Measurements from ENCODE around the gene OR3A3. TPM values are rescaled to one million over a fixed set of nuclear protein-coding genes. Genes with fewer than 3 reads are reported as not detected.
"Not testable (repeated sequence)": the region's sequence is repeated elsewhere in the genome, so short reads cannot be mapped to it uniquely, and the experiment has no call there.

The OR3A3 gene
- total and polyA plus RNA-seq, 2 experiments from 2014 or later = not detected

DNA sequence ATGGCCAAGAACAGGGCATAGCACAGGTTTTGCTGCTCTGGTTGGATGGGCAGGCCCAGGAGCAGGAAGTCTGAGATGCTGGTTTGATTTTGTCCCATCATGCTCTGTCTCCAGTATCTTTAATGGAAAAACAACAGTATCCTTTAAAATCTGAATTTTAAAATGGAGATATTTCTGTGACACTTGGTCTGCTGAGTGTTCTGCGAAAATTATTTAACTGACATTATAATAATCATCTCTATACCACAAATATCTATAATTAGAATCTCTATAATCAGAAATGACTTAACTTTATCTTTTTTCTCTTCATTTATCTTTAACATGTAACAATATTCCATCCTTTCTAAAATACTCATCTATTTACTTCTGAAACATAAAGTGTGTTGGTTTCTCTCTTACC is 12.9 kb upstream of the OR3A3 start, which contains the start of gene OR1E1:
Gene OR1E1 (minus strand): TSS at position 101 of the 400 bp plus-strand sequence. CDS start 0 bp downstream, at position 101.
- no peaks in the 10 kb centered on the region for H3K4me1 ChIP-seq (ENCODE audit: low read depth)
- peaks cover 3% of the 10 kb centered on the region for H3K9me3 ChIP-seq (ENCODE audit: low read depth)
- TF ChIP-seq CTCF (IDR thresholded peaks at IDR 0.05; ENCODE audit: low read depth, low read length) = no peak
- no peaks in the 10 kb centered on the region for H3K36me3 ChIP-seq
- no peaks in the 10 kb centered on the region for H3K27me3 ChIP-seq
- no peak within 1 kb of the TSS for H3K4me3 ChIP-seq
- DNase-seq (ENCODE audit: low read depth in 1 of 2, low spot score in 1 of 2) = no peak
- H3K27ac ChIP-seq = no peak within 1 kb of the TSS

DNA sequence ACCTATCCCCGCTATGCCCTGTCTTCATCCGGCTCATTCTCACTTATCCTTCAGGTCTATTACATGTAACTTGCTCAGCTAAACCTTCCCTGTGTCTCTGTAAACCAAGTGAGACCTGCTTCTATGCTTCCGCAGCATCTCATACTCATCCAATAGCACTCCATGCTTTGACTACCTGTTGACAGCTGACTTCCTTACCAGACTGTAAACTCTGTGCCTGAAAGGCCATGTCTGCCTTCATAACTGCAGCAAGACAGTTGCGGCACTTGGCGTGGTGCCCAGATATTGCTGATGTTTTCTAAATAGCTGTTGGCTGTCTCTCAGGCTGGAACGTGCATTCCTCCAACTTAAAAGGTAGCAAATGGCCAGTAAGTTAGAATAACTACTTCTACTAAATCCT is 11.1 kb upstream of the OR3A3 start:
- DNase-seq (ENCODE audit: low read depth in 1 of 2, low spot score in 1 of 2) = no peak
- H3K4me3 ChIP-seq = no peak overlapping the region
- no peak overlapping the region for H3K27ac ChIP-seq
- H3K27me3 ChIP-seq = no peaks in the 10 kb centered on the region
- no peak for TF ChIP-seq CTCF (IDR thresholded peaks at IDR 0.05; ENCODE audit: low read depth, low read length)
- H3K36me3 ChIP-seq = no peaks in the 10 kb centered on the region
- no peaks in the 10 kb centered on the region for H3K4me1 ChIP-seq (ENCODE audit: low read depth)
- H3K9me3 ChIP-seq (ENCODE audit: low read depth) = peaks cover 3% of the 10 kb centered on the region

- Histone ChIP-seq H3K4me3 (no peak overlapping the region), H3K4me1 (ENCODE audit: low read depth) (no peaks in the 10 kb centered on the region), H3K27ac (no peak overlapping the region), H3K27me3 (no peaks in the 10 kb centered on the region), H3K9me3 (ENCODE audit: low read depth) (no peaks in the 10 kb centered on the region), H3K36me3 (no peaks in the 10 kb centered on the region)
- TF ChIP-seq CTCF (IDR thresholded peaks at IDR 0.05; ENCODE audit: low read depth, low read length) = no peak
- DNase-seq (ENCODE audit: low read depth in 1 of 2, low spot score in 1 of 2) = no peak
These were observed 9.4 kb upstream of the OR3A3 start for GRCh38 chr17:3401786-3402185.

DNA sequence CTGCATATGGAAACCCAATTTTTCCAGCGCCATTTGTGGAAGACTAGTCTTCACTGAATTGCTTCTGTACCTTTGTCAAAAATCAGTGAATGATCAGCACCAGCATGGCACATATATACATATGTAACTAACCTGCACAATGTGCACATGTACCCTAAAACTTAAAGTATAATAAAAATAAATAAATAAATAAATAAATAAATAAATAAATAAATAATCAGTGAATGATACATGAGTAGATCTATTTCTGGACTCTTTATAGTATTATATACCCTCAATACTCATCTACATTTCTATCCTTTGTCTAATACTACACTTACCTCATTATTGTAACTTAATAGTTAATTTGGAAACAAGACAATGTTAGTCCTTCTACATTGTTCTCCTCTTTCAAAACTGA is 7.3 kb upstream of the OR3A3 start:
- H3K9me3 ChIP-seq (ENCODE audit: low read depth); H3K4me3 ChIP-seq; H3K4me1 ChIP-seq (ENCODE audit: low read depth); H3K27ac ChIP-seq; DNase-seq (ENCODE audit: low read depth in 1 of 2, low spot score in 1 of 2); H3K27me3 ChIP-seq; H3K36me3 ChIP-seq: not testable (repeated sequence)

- H3K9me3 ChIP-seq (ENCODE audit: low read depth); H3K27me3 ChIP-seq; DNase-seq (ENCODE audit: low read depth in 1 of 2, low spot score in 1 of 2); H3K27ac ChIP-seq; H3K36me3 ChIP-seq; H3K4me3 ChIP-seq; H3K4me1 ChIP-seq (ENCODE audit: low read depth): not testable (repeated sequence)
These were observed 1.0 kb downstream of the OR3A3 start for GRCh38 chr17:3412216-3412615.

DNA sequence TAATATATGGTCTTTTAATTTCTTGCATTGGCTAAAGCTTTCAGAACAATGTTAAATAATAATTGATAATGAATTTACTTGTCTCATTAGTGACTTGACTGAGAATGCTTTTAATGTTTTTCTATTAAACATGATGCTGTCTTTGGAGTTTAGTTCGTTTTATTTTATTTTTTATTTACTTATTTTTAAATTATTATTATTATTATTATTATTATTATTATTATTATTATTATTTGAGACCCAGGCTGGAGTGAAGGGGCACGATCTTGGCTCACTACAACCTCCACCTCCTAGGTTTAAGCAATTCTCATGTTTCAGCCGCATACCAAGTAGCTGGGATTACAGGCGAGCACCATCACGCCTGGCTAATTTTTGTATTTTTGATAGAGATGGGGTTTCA is 4.4 kb downstream of the OR3A3 start:
- no peaks in the 10 kb centered on the region for H3K27me3 ChIP-seq
- no peak overlapping the region for H3K4me3 ChIP-seq
- no peaks in the 10 kb centered on the region for H3K4me1 ChIP-seq (ENCODE audit: low read depth)
- H3K36me3 ChIP-seq = no peaks in the 10 kb centered on the region
- H3K9me3 ChIP-seq (ENCODE audit: low read depth) = no peaks in the 10 kb centered on the region
- TF ChIP-seq CTCF (IDR thresholded peaks at IDR 0.05; ENCODE audit: low read depth, low read length) = no peak
- no peak overlapping the region for H3K27ac ChIP-seq
- no peak for DNase-seq (ENCODE audit: low read depth in 1 of 2, low spot score in 1 of 2)

- no peak for TF ChIP-seq CTCF (IDR thresholded peaks at IDR 0.05; ENCODE audit: low read depth, low read length)
- DNase-seq (ENCODE audit: low read depth in 1 of 2, low spot score in 1 of 2) = no peak
- Histone ChIP-seq H3K27ac (no peak overlapping the region), H3K9me3 (ENCODE audit: low read depth) (no peaks in the 10 kb centered on the region), H3K36me3 (no peaks in the 10 kb centered on the region), H3K4me1 (ENCODE audit: low read depth) (no peaks in the 10 kb centered on the region), H3K27me3 (no peaks in the 10 kb centered on the region), H3K4me3 (no peak overlapping the region)
These were observed 7.1 kb downstream of the OR3A3 start for GRCh38 chr17:3418222-3418621.

DNA sequence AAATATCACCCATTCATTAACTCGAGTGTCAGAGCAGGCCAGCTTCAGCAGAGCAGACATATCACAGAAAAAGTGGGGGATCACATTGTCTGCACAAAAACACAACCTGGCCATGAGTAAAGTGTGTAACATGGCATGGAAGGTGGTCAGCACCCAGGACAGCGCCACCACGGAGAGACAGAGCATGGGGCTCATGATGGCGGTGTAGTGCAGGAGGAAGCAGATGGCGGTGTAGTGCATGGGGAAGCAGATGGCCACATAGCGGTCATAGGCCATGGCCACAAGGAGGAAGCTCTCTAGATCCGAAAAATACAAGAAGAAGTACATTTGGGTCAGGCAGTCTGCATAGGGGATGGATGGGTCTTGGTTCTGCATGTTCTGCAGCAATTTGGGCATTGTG is 22.0 kb downstream of the OR3A3 start:
- H3K4me1 ChIP-seq (ENCODE audit: low read depth); H3K27ac ChIP-seq; H3K9me3 ChIP-seq (ENCODE audit: low read depth); H3K36me3 ChIP-seq; H3K27me3 ChIP-seq; H3K4me3 ChIP-seq: not testable (repeated sequence)
- peak in 1 of 2 donors; percentile 12 for DNase-seq (ENCODE audit: low read depth in 1 of 2, low spot score in 1 of 2)

All from cardiac muscle cell (in vitro differentiated cells and primary cell).